DMS79 (cell line): ENCODE results near the gene PRKG1.

ENCODE experiments used
- DNase-seq: peaks from one replicate; lab custom pipeline; 2025; lab: John Stamatoyannopoulos, UW

Gene PRKG1

GRCh38 chr10:51879238-51879637, 805.0 kb downstream of the PRKG1 start:
- no peak for DNase-seq

DNA sequence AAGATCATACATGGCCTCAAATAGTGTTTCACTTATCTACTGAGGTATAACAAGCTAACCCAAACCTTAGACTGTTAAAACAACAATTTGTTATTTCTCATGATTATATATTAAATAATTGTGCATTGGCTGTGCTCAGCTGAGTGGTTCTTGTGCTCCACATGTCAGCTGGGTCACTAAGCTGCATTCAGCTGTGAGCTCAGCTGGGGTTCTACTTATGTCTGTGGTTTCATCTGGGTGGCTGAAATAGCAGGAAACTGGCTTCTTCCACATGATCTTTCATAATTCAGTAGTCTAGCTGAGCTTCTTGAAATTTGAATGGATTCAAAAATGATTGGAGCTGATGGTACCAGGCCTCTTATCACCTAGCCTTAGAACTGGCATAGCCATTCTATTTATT, 806.9 kb downstream of the PRKG1 start:
- no peak for DNase-seq

- DNase-seq: no peak
Measured at GRCh38 chr10:51886438-51887068, 812.3 kb downstream of the PRKG1 start.

- DNase-seq: no peak
Measured at GRCh38 chr10:51888263-51888662, 814.0 kb downstream of the PRKG1 start.

DNA sequence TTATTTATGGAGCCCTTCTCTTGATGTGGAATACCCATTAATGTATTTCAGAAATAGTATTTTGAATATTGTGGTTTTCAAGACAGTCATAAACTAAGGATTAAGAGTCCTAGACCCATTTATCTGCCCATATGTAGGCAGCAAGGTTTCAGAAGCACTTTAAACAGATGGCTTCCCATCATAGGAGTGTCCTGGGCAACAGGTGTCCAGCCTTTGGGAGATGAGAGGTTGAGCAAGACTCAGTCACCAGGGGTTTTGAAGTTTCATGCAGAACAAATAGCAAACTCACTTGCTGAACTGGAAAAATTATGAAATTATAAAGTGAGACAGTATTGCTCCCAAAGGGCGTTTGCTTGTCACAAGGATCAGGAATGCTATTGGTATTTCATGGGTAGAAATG, 818.0 kb downstream of the PRKG1 start:
- DNase-seq: no peak

DNA sequence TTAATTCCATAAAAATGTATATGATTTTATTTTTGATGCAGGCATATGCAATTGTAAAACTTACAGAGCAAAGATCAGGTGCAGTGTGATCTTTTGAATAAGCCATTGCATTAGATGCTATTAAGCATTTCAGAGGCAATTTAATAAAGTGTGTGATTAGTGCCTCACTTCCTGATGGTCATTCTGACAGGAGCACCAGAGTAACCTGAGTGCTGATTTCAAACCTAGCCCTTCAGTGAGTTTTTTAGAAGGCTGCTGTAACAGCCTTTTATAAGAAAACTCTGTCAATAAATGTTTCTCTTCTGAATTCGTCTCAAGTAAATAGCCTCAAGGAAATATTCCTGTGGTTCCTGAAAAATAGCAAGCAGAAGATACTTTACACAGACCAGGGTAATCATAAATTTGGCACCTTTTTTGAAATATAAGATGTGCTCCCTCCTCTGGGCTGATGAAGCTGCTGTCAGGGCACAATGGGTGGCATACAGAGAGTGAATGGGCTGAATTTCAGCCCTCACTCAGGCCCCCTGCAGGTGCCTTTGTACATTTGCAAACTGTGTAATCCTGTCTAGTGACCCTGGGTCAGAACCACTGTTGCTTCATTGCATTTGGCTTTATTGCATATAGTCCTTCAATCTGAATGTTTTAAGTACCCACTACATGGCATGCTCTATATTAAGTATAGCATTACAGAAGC, 818.8 kb downstream of the PRKG1 start:
- DNase-seq: no peak

GRCh38 chr10:51894771-51895578, 820.7 kb downstream of the PRKG1 start:
- no peak for DNase-seq

DNA sequence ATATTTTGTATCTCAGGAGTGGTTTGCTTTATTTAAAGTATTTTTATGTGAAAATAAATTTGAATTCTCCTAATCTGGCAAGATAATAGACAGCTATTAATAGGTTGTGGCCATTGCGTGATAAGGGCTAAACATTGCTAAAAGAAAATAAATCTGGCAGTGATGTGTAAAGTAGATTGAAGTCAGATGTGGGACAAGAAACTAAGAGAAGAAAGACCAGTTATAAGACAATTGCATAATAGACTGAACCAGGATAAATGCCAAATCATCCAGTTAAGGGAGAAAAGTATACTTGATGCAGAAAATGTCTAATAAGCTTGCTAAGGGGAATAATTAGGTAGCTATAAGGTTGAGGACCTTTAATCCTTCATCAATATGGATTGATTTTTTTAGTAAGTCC, 822.6 kb downstream of the PRKG1 start:
- DNase-seq: no peak

DNA sequence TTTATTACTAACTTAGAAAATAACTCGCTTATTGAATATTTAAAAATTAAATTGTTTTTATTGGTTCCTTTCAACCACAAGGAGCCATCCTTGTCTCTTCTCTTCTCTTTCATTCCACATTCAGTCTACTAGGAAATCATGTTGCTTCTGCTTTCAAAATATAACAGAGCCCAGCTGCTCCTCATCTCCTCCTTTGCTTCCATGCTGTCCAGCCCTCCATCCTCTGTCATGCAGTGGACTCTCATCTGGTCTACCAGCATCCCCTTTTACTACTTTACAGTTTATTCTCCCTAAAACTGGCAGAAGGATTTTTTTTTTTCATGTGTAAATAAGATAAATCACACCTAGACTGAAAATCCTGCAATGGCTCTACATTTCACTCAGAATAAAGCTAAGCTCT, 823.3 kb downstream of the PRKG1 start:
- no peak for DNase-seq

DNA sequence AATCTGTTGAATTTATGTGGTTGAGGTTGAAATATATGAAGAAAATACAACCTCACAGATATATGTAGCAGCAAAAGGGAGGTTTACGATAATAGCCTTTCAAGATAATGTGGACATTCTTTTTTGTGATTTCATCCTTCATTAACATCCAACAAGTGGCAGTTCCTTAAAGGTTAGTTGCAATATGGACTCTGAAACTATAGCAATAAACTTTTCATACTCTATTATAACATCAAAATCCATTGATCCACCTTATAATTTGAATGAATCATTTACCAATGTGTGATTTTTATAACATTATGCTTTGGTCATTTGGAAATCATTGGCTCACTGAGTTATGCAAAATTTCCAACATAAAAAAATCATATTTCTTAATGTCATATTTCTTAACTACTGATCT, 825.9 kb downstream of the PRKG1 start:
- no peak for DNase-seq

DNA sequence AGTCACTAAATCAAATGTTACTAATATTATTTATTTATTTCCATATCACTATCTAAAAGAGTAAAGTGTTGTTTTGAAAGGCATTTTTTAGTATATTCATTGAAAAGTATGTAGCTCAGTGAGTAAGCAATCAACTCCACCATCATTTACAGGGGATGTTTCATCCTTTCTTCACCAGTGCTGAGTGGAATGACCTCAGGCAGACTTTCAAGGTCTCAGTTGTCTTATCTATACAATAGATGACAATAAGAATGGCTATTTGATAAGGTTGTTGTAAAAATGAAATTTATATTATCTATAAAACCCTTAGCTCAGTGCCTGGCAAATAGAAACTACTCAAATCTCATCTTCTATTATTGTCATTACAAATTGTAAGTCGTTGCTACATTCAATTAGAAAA, 829.4 kb downstream of the PRKG1 start:
- DNase-seq: no peak

DNA sequence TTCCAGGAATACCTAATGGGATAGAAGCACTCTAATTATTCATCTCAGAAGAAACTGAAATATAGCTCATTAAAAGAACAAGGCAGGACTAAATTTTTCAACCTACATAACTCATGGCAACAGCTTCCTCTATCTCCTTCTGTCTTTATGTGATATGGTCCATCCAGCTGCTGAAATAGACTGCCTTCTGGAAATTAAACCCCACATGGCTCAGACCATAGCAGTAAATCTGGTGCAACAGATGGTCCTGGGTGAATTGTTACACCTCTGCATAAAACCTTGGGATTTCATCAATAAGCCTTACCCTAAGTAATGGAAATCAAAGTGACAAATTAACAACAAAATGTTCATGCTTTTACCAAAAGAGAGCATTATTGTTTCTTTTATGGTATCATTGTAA, 830.7 kb downstream of the PRKG1 start:
- no peak for DNase-seq

GRCh38 chr10:51907361-51907760, 833.1 kb downstream of the PRKG1 start:
- DNase-seq: no peak

DNA sequence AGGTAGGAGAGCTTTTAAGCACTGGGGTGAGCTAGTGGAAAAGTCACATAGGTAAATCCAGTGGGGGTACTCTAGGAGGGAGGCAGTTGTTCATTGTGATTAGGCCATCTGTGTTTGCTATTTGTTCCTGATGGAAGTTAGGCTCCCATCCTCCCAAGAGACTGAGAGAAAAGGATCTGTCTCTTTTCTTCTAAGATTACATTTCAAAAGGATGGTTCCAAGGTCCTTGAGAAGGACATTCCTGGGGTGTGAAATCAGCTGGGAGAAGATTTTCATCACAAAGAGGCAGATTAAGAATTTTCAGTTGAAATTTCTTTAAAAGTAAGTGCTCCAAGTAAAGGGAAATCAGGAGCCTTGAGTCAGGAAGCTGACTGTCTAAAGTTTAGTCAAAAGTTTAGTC, 835.9 kb downstream of the PRKG1 start:
- no peak for DNase-seq

- DNase-seq: no peak
Measured at GRCh38 chr10:51910596-51910995, 836.3 kb downstream of the PRKG1 start.

DNA sequence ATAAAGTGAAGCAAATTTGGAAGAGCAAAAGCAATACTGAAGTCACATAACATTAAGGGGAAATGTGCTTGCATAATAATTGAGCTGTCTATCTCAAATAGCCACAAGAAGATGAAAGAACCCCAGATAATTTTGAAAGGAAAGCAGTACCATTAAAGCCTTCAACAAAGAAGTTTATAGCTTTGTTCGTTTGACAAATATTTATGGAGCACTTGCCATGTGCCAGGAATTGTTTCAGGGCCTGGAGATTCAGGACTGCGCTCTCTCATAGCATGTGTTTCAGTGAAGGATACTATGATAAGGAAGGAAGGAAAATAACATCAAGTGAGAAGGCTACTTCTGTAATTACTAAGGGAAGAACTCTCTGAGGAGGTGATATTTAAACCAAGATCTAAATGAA, 837.4 kb downstream of the PRKG1 start:
- no peak for DNase-seq

DNA sequence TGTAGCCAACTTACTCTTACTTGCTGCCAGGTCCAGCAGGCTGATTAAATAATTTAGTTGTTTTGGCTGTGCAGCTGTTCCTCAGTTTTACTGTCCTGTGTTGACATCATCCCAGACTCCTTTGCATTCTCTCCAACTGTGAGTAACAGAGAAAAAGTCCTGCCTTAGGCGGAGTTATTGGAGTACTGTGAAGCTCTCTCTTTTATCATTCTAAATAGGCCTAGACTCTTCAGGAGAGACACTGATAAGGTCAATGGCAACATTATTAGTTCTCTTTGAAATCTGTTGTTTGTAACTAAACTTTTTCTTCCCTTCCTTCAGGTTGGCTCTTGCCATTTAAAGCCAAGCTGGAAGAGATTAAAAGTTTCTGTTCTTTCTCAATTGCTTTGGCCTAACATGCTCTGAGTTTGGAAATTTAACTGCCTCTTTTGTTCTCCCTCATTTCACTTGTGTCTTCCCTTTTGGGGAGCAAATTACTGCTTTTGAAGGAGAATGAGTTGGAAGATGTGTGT, 840.8 kb downstream of the PRKG1 start:
- no peak for DNase-seq

- DNase-seq: no peak
Measured at GRCh38 chr10:51918440-51918839, 844.2 kb downstream of the PRKG1 start.

- DNase-seq: no peak
Measured at GRCh38 chr10:51918884-51919325, 844.6 kb downstream of the PRKG1 start.

- DNase-seq: no peak
Measured at GRCh38 chr10:51920672-51921071, 846.4 kb downstream of the PRKG1 start.

DNA sequence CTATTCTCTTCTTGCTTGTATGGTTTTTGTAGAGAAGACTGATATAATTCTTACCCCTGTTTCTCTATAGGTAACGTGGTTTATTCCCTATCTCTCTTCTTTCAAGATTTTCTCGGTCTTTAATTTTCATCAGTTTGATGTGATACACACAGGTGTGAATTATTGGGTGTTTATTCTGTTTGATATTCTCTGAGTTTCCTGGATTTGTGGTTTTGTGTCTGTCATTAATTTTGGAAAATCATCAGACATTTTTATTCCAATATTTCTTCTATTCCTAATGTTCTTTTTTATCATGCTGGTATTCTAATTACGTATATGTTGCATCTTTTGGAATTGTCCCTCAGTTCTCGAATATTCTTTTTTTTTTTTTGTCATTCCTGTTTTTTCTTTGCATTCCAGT, 850.1 kb downstream of the PRKG1 start:
- DNase-seq: no peak

GRCh38 chr10:51926337-51926736, 852.0 kb downstream of the PRKG1 start:
- DNase-seq: no peak

GRCh38 chr10:51928162-51928561, 853.9 kb downstream of the PRKG1 start:
- no peak for DNase-seq
